Stromal cell of bone marrow (primary cell): ENCODE data around the gene SEC23B.
A peak's percentile ranks its signal among the peaks of the same experiment; 100 is the strongest.
"Not testable (repeated sequence)": the region's sequence is repeated elsewhere in the genome, so short reads cannot be mapped to it uniquely, and the experiment has no call there.

Experiments used
- DNase-seq: peaks from one replicate; pipeline ENCODE4 v3.0.0-alpha.2; 2012; ENCODE audit warnings: low read depth

The SEC23B gene

DNA sequence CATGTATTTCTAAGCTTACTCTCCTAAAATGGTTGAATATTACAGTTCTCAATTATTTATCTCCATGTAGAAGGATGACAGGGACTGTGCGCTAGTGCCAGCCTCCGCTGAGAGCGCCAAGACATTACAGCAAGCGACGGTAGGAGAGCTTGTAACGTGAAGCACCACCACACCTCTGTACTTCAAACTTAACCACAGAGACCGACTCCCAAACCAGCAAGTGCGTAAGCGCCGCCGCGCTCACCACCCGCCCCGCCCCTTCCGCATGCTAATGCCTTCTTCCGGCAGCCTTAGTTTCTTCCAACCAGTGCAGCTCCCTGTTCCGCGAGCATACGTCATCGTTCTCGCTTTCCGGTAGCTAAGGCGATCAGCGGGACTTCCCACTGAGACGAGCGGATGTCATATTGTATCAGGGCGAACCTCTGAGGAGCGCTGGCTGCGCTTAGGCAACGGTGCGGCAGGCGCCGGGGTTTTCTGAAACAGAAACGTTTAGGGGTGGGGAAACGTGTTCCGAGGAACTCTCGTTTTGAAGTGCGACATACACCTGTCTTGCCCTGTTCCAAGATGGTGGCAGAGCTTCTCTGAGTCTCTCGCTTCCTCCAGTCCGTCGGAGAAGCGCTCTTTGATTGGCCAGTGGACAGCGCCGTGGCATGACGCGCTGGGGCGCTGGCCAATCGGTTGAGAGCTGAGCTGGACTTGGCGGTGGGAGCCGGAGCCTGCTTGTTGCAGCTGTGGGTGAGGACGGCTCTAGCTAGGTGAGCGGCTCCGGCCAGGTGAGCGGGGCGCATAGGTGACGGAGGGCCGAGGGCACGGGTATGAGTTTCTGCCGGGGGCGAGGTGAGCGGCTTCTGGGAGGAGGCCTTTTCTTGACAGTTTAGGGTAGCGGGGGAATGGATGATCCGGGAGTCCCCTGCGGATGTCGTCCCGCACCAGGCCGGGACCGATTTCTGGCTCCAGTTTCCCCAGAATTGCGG lies at the start of gene SEC23B:
SEC23B (plus strand) TSS at position 723 of the 974 bp plus-strand sequence. CDS start 2,896 bp downstream, outside the sequence.
- DNase-seq = peak; percentile 96

GRCh38 chr20:18465536-18466200 lies 42.1 kb upstream of the SEC23B start:
- no peak for DNase-seq

DNA sequence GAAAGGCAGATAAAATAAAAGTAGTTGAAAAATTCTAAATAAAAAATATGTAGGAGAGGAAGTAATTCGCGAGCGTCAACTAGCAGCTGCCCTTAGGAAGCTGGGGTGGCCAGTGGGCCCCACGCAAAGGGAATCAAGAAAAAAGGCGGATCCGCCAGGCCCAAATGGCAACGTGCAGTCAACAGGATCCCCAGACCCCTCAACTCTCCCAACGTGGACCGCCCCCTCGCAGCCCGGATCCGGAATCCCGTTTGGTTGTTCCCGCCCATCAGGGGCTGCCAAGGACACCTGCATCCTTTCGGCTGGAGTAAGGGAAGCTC lies 41.2 kb upstream of the SEC23B start:
- DNase-seq = no peak

- peak; percentile 93 for DNase-seq
Measured at GRCh38 chr20:18466894-18467730, 40.6 kb upstream of the SEC23B start, which contains the start of the genes DZANK1 and POLR3F. TSS of gene DZANK1 (minus strand) at chr20:18467030. CDS start at chr20:18465358, 1,672 bp downstream. TSS of gene POLR3F (plus strand) at chr20:18467390. CDS start at chr20:18467507, 117 bp downstream.

- no peak for DNase-seq
Measured at GRCh38 chr20:18477218-18477617, 30.5 kb upstream of the SEC23B start.

DNA sequence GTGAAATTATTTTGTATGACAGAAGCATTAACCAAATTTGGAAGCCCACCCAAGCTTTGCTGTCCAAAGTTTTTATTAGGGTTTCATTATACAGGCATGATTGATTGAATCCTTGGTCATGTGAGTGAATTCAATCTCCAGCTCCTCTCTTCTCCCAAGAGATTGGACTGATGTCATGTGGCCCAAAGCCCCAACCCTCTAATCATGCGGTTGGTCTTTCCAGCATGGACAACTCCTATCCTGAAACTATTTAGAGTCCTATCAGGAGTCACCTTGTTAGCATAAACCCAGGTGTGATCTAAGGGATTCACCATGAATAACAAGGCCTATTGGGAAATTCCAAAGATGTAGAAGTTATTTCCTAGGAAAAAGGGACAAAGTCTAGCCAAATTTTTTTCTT lies 29.9 kb upstream of the SEC23B start:
- DNase-seq = no peak

DNA sequence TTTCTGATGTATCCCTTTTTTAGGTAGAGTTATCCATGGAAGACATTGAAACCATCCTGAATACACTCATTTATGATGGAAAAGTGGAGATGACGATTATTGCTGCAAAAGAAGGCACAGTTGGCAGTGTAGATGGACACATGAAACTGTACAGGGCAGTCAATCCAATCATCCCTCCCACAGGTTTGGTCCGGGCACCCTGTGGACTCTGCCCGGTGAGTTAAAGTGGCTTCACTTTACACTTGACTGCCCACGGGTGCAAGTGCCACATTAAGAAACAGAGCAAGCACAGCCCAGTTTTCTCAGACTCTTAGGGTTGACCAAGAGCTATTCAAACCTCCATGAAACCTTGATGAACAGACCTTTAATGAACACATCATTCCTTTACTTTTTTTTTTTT lies 26.1 kb upstream of the SEC23B start:
- DNase-seq = no peak

GRCh38 chr20:18488301-18488700 lies 19.4 kb upstream of the SEC23B start:
- no peak for DNase-seq

DNA sequence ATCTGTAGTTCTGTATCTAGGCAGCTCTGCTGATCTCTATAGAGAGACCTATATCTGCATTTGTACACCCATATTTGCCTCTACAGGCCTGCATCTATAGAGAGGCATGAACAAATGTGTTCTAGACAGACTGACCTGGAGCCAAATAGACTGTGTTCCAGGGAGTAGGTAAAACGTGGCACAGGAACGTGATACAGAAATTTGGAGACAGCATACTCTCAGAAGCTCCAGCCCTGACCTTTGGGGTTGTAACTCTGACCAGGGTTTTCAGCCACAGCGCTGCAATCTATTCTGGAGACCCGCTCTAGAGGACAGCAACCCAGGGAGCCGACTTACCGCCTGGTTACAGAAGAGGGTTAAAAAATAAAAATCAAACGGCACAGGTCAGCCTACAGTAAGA lies 11.7 kb upstream of the SEC23B start:
- no peak for DNase-seq

DNA sequence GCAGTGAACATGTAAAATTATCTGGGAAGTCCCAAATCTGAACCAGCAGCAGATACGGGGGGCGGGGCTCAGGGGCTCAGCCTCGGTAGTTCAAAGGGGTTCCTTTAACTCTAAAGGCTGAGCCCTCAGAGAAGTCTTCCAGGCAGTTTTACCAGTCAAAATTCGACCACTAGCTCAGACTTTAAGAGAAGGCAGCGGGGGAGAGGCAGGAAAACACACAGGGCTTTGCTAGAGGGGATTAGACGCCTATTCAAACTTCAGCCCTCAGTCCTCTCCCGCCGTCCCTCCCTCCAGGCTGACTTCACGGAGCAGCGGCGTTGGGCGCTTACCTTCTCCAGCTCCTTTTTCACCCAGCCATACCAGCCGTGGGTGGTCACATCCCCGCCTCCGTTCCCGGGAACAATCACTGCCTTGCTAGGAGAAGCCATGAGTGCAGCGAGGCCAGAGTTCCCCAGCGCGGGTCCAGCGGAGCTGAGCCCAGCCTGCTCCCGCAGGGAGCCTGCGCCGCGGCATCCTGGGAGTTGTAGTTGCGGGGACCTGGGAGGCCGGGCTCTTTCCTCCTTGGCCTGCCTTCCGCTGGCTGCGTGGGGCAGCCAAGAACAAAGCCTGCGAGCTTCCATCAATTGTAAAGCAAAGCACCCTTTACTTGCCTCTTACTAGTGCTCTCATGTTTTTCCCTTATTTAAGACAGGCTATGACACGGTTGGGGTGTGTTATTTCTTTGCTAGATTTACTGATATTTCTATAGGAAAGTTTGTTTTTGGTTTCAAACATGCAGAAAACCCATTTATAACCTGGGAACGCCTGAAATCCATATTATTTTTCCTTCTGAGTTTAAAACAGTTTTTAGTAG lies 10.8 kb upstream of the SEC23B start, which contains the start of gene RBBP9:
RBBP9 (minus strand) TSS at position 486 of the 853 bp plus-strand sequence; CDS start at position 428, 58 bp downstream.
- peak; percentile 68 for DNase-seq

GRCh38 chr20:18497603-18498002 lies 10.1 kb upstream of the SEC23B start:
- DNase-seq = no peak

GRCh38 chr20:18501672-18502071 lies 6.1 kb upstream of the SEC23B start:
- not testable (repeated sequence) for DNase-seq

DNA sequence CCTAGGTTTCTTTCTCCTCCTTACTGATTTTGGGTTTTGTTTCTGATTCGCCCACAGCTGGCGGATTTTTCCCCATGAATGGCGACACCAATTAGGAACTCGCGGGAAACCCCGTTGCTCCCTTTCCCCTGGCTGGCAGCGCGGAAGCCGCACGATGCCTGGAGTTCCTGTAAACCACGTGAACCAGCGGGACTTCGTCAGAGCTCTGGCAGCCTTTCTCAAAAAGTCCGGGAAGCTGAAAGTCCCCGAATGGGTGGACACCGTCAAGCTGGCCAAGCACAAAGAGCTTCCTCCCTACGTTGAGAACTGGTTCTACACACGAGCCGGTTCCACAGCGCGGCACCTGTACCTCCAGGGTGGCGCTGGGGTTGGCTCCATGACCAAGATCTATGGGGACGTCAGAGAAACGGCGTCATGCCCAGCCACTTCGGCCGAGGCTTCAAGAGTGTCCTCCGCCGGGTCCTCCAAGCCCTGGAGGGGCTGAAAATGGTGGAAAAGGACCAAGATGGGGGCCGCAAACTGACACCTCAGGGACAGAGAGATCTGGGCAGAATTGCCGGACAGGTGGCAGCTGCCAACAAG lies 3.2 kb upstream of the SEC23B start:
- no peak for DNase-seq

GRCh38 chr20:18506744-18507143 lies 996 bp upstream of the SEC23B start:
- DNase-seq = no peak

DNA sequence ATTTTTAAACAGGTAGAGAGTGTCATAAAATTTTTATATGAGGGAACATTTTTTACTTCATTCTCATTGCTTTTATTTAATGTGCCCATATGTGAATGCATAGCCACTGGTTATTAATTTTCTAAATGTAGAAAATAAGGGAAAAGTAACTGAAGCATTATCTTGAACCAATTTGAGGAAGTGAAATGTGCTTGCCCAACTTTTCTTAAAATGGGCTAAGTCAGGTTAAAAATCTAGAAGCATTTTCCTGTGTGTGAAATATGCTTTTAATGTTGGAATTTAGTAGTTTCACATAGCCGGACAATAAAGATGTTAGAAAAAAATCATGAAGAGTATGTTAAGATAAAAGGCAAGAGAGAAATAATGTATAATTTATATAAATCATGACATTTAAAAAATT lies 3.8 kb downstream of the SEC23B start:
- DNase-seq = no peak

DNA sequence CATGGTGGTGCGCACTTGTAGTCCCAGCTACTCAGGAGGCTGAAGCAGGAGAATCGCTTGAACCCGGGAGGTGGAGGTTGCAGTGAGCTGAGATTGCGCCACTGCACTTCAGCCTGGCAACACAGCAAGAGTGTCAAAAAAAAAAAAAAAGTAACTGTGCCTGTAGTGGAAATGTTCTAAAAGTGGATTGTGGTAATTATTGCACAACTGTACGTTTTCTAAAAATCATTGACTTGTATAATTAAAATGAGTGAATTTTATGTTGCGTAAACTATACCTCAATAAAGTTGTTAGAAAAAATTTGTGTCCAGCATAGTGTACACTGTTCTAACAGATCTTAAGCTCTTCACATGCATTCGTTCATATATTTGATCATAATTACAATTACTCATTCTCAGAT lies 5.5 kb downstream of the SEC23B start:
- no peak for DNase-seq

DNA sequence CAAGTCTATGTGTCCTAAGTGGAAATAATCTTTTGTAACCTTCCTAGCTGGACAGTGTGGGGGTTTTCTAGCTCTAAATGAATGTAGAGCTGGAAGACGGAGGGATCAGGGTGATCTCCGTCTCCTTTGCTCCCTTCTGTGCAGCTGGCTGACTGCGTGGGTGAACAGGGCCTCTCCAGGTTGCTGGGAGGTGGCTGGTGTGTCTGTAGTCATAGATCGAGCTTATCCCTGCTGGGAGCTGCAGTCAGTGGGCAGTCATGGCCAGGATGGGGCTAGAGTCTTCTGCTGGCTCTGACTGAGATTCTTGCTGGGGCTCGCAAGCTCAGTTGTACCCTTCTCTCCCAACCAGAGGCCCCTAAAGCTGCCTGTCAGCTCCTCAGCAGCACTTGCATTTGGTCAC lies 6.4 kb downstream of the SEC23B start:
- DNase-seq = no peak

- no peak for DNase-seq
Measured at GRCh38 chr20:18515973-18516372, 8.2 kb downstream of the SEC23B start.

DNA sequence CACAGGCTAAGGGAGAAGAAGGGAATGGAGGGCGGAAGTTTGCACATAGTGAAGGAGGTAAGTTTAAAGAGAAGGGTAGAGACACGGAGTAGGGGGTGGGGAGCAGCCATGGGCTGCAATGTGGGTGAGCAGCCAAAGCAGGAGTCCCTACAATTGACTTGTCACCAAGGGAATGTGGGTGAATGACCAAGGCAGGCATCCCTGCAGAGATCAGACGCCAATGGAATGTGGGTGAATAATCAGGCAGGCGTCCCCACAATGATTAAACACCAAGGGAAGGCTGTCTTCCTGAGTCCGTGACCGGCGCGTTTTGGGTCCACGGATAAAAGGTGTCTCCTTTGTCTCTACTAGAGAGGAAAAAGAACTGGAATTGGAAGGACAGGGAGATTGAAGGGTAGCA lies 14.3 kb downstream of the SEC23B start:
- DNase-seq = not testable (repeated sequence)

GRCh38 chr20:18523066-18523465 lies 15.3 kb downstream of the SEC23B start:
- DNase-seq = no peak

DNA sequence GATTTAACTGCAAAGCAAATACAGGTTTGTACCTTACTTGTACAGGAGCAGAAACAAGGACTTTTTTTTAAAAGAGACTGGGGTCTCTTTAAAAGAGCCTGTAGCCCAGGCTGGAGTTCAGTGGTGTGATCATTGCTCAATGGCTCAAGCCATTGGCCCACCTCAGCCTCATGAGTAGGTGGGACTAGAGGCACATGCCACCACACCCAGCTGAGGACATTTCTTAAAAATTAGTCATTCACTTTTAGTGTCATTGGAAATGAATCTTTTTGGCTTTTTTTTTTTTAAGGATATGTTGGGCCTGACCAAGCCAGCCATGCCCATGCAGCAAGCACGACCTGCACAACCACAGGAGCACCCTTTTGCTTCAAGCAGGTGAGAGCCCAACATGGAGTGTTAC lies 16.9 kb downstream of the SEC23B start:
- peak; percentile 38 for DNase-seq
